HCEC 1CT (cell line): ENCODE data around the gene HS3ST1.

ENCODE experiments used
- DNase-seq: peaks from one replicate; pipeline ENCODE4 v3.0.0-alpha.2; 2017

The HS3ST1 gene

DNA sequence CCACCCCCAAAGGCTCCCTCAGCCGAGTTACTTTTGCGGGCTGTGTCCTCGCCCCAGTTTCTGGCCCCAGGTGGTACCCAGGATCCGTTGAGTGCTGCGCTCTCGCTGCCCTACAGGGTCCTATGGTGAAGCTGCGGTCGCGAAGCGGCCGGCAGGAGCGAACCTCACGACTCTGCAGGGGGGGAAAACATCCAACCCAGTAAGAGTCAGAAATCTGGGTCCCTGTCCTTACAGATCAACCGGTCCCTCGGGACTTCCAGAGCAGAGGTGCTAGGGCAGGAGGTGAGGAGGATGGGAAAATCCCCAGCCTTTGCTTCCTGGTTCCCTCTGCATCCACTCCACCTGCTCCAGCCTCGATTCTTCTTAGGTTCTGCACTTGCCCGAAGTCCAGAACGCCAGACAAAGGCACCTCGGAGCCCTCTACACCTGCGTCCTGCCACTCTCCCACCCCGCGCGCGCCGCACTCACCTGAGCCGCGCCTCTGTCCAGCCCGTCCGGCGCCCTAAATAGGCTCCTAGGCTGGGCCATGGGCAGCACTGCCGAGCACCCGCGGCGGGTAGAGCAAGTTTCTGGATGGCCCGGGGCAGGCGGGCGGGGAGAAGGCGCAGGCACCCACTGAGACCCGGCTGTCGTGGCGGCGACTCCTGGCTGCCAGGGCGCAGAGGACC lies at the start of gene HS3ST1:
Gene HS3ST1 (minus strand): TSS at position 664 of the 668 bp plus-strand sequence. CDS start 28,889 bp downstream, outside the sequence.
- DNase-seq: no peak

DNA sequence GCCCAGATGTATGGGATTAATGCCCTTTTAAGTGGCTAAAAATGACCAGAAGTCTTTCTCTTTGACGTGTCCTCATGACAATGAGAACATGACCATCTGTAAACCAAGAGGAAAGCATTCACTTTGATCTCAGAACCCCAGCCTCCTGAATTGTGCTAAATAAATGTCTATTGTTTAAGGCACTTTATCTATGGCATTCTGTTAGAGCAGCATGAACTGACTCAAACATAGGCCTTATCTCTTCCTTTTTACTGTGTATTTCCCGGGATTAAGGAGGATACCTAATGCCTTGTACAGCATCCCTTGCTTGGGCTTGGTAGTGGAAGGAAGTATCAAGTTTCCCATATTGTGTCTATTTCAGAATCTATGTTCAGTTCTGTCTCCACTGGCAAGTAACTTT lies 47.2 kb upstream of the HS3ST1 start:
- no peak for DNase-seq

DNA sequence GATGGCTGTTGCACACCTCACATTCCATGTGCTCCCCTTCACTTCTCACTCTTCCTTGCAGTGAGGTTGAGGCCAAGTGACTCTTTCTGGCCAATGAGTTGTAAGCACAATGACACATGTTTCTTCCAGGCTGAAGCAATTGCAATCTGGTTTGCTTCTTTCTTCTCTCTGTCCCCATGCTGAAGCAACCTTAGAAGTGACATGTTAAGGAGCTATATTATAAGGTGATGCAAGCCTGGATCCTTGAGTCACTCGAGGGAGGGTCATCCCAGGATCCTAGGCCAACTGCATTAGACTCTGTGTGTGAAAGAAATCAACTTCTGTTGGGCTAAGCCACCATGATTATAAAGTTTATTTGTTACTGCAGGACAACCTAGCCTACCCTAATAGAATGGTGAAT lies 45.5 kb upstream of the HS3ST1 start:
- DNase-seq: no peak

DNA sequence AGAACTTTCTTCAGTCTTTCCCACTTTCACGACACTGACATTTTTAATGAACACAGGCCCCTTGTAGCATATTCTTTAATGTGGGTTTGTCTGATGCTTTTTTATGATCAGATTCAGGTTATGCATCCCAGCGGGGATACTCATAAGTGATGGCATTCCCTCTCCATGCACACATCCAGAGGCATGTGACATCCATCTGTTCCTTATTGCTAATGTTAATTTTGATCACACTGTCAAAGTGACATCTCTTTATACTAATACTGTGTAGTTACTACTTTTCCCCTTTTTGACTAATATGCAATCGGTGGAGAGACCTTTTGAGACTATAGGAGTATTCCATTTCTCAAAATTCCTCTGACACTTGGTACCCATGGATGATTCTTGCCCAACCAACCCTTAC lies 43.8 kb upstream of the HS3ST1 start:
- no peak for DNase-seq

DNA sequence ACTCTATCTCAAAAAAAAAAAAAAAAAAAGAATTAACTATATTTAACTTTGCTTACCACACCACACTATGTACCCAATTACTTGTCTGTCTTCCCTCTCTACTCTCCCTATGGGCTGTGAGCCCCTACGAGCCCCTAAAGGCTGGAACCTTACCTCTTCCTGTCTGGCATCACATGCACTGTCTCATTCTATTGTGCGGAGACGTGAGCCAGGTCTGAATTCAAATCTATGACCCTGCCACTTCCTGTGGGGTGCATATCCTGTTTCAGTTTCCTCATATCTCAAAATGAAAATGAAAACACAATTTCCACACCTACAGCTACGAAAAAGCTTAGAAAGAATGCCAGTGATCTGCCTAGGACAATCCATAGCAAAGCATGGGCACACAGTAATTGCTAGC lies 42.9 kb upstream of the HS3ST1 start:
- DNase-seq: no peak

DNA sequence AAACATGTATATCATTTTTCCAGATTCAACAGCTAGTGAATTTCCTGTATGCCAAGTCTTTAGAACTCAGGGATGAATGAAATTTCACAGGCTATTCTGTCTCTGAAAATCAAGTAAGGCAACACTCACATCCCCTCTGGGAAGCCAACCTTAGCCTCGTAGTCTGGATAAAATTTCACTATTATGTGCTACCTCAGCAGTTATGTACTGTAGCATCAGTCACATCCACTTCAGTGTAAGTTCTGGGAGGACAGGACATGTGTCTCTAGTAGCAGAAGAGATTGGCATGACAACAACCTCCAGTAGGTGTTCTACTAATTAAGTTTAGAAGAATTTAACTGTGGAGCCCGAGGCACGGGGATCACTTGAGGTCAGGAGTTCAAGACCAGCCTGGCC lies 42.4 kb upstream of the HS3ST1 start:
- DNase-seq: no peak

DNA sequence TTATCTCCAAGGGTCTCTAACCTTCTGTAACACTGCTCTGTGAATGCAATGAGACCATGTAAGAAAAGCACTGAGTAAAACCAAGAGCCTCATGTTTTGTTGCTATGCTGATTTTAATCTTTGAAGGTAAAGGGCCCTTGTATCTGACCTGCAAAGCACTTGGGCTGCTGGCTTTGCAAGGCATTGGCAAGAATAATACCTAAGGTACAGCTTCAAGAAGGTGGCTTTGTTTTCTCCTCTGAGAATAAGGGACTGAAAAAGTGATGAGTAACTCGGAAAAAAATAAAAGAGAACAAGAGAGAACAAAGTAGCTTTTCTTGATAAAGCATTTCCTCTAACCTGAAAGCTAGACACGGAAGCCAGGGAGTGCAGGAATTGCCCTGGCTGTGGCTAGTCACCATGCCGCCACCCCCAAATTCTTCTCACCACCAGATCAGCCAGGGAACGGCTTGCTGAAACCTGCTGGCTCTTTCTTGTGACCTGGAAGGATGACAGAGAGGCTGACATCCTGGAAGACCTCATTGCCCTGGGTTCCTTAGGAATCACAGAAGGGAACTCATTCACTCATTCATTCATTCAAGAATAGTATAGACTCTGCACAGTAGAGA lies 41.8 kb upstream of the HS3ST1 start:
- DNase-seq: no peak

DNA sequence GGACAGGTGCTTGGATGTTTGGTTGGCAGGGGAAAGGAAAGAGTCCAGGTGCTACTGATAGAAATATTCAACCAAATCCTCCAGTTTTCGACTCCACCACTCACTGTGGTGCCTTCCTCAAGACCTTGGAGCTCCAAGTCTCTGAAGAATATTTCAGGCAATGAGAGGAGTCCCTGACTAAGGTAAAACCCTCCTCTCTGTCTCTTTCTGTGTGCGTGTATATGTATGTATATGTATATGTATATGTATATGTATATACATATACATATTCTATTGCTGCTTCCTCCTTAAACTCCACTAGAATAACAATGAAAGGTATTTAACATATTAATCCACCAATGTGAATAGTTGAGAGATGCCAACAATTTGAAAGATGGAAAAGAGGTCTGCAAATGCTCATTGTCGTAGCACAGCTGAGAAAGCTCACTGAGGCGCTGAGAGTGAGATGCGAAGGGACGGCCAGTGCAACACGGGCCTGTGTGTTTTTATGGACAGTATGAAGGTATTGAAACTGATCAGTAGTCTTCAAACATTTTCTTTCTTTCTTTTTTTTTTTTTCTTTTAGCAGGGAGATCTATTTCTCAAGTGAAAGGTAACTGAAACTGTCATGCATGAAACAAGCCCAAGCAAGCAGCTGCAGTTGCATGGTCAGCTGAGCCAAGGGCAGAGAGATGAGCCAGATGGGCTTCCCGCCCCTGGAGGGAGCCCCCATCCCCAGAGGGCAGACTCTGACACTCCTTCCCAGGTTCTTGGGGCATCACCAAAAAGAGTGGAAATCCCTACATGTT lies 41.1 kb upstream of the HS3ST1 start:
- no peak for DNase-seq

DNA sequence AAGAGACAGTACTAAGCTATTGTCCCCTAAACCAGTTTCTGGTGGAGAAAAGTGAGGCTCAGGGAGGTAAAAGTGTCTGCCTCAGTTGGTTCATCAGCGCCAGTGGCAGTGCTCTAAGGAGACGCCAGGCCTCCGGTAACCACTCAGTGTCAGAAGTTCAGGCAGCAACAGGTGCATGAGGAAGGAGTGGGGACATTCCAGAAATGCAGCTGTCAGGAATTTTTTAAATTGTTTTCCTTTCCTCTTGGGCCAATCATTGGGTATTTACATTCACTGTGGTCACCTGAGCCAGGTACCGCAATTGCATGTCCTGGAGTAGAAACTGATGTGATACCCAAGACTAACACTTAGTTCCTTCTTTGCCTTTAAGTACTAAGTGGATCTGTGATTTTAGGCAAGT lies 40.2 kb upstream of the HS3ST1 start:
- DNase-seq: no peak

DNA sequence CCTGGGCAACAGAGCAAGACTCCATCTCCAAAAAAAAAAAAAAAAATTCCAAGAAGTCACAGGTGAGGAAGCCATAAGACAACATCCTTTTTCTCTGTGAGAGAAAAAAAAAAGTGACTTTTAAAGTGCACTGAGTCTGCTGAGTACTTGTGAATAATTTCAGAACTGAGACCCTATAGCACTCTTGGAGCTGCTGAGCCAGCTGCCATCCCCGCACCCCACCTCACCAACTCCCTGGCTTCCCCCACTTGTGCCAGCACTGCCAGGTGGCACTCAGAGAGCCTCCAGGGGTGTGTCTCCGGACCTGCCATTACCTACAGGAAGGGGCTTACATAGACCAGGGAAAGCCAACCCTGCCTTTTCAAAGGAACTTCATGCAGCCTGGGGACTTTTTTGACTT lies 39.2 kb upstream of the HS3ST1 start:
- no peak for DNase-seq

DNA sequence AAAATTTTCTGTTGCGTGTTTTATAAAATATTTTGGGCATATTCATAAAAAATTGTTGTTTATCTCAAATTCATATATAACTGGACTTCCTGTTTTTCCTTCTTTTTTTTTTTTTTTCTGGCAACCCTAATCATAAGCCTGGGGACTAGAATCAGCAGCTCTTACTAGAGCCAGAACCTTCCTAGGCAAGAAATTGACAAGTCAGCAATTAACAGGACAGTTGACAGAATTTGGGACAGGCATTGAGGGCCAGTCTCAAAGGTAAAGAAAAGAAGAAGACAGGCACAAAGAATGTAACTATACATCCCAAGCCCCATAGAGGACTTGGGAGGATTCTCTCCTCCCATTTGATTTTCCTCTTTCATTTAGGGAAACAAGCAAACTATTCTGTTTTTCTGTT lies 35.0 kb upstream of the HS3ST1 start:
- DNase-seq: no peak

DNA sequence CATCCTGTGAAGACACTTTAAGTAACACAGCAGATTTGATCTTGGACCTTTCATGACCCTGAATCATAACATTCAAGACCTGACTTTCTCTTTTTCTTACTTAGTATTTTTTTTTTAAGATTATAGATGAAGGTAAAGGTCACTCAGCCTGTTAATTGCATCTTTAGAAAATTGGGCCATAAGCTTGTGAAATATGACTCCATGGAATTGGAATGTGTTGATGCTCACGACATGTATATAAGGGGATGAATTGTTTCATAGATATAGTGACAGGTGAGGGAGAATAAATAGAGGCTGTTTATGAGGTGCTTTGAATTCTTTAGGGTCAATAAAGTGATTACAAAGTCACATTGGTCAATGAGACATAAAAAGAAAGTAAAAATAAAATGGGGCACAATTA lies 27.7 kb upstream of the HS3ST1 start:
- DNase-seq: no peak

DNA sequence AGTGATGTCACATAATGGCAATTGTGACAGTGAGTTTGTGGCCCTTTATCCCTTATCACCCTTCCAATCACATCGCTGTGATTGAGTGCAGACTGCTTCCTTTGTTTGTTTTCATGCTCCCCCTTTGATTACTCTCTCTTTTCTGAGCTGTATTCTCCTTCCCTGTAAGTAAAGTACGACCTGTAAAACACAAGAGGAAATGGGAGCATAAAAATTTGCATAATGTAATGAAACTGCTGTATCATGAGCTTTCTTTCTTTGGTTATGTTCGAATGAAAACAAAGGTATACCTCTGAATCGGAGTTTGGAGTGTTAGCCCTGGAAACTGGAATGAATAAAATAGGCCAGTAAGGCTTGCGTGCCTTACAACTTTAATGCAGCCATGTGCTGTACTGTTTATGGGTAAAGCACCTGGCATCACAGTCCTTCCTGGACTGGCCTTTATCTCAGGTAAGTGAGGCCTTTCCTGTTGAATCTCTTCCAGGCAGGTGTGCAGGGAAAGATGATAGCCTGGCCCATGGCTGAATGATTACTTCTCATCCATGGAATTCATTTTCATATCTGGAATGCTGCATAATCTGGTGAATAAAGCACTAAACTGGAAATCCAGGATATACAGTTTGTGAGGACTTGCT lies 26.6 kb upstream of the HS3ST1 start:
- no peak for DNase-seq

DNA sequence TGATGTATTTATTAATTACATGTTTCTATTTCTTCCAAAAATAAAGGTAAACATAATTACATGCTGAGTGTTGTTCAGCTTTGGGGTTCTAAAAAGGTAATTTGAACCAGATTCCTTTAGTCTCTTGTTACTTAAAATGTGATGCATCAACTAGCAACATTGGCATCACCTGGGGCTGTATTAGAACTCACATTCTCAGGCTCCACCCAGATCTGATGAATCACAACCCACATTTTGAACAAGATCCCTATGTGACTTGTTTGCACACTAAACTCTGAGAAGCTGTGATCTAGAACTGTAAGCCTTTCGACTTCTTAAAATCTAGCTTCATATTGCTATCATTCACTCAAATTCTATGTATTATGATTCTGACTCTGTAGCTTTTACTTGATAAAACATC lies 23.0 kb upstream of the HS3ST1 start:
- no peak for DNase-seq

DNA sequence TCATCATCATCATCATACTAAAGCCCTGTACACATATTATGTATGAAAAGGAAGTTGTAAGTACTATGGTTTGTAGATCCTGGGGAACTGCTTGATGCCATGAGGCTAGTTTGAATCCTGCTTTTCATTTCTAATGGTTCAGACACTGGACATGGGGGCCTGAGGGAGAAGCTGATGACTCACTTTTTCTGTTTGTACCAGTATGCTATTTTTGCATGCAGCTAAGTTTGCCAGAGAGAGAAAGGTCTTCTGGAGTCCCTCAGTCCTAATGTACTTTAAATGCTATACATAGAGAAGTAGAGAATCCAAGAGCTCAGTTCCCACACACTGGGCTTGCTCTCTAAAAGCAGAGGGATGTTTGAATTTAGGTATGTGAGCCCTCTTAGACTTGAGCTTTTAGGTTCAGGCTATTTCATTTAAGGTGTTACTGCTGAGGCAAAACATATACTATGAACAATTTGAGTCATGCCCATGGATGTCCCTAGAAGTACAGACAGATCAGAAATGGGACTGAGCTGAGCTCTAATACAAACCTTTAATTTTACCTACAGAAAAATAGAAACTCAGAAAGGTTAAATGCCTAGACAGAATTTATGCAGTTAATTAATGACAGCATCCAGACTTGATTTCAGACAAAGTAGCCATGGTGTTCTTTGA lies 17.6 kb upstream of the HS3ST1 start:
- DNase-seq: no peak

DNA sequence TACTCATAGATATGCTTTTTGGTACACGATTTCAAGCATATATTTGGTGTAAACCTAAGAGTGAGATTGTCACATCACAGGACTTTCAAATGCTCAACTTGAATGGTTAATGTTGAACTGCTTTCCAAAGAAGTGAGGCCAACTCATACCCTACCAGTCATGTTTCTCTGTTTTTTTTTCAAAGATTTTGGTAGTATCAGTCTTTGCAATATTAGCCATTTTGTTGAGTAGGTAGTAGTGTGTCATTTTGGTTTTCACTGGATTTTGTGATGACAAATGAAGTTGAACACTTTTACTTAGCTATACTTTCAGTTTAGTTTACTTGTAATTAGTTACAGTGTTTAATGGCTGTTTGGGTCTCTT lies 12.5 kb upstream of the HS3ST1 start:
- DNase-seq: no peak

DNA sequence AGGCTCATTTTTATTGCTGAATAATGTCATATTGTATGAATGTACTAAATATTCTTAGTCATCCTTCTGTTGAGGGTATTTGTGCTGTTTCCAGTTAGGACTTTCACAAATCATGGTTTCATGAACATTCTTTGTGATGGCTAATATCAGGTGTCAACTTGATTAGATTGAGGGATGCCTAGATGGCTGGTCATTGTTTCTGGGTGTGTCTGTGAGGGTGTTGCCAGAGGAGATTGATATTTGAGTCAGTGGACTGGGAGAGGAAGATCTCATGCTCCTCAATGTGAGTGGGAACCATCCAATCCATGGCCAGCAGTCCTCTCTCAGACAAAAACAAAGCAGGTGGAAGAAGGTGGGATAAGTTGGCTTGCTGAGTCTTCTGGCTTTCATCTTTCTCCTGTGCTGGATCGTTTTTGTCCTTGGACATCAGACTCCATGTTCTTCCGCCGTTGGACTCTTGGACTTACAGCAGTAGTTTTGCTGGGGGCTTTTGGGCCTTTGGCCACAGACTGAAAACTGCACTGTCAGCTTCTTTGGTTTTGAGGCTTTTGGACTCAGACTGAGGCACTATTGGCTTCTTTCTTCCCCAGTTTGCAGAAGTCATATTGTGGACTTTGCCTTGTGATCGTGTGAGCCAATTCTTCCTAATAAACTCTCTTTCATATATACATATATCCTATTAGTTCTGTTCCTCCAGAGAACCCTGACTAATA lies 11.9 kb upstream of the HS3ST1 start:
- no peak for DNase-seq

DNA sequence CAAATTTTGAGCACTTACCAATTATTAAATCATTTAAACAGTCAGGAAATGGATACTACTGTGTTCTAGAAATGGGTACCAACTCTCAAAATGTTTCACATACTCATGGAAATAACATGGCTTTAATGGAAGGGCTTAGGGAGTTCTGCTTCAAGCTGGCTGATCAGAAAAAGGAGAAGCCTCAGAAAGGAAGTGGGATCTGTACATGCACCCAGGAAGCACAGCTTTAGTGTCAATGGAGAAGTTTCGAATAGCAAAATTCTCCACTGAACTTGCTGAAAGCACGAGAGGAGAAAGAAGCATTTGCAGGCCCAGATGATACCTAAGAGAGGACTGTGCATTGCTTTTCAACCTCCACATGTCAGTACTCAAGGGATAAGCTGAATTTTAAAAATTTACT lies 11.1 kb upstream of the HS3ST1 start:
- DNase-seq: no peak

DNA sequence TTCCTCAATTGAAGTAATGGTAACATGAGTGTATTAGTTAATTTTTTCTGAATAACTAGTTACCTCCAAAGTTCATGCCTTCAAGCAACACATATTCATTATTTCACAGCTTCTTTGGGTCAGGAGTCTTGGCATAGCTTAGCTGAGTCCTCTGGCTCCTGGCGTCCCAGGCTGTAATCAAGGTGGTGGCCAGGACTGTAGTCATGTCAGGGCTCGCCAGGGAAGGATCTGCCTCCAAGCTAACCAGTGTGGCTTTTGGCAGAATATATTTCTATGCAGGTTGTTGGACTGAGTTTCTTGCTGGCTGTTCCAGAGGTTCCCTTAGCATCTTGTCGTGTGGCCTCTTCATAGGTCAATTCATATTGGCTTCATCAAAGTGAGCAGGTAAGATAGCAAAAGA lies 10.0 kb upstream of the HS3ST1 start:
- no peak for DNase-seq

DNA sequence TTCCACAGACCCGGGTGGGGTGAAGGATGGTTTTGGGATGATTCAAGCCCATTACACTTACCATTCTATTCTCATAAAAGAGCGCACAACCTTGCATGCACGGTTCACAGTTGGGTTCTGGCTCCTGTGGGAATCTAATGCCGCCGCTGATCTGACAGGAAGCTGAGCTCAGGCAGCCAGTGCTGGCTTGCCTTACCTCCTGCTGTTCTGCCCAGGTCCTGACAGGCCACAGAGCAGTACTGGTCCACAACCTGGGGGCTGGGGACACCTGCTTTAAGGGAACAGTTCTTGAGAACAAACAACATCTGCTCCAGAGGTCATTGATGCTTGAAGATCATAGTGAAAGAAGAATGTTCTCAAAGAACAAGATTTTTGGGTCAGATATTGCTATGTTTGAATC lies 8.0 kb upstream of the HS3ST1 start:
- no peak for DNase-seq

DNA sequence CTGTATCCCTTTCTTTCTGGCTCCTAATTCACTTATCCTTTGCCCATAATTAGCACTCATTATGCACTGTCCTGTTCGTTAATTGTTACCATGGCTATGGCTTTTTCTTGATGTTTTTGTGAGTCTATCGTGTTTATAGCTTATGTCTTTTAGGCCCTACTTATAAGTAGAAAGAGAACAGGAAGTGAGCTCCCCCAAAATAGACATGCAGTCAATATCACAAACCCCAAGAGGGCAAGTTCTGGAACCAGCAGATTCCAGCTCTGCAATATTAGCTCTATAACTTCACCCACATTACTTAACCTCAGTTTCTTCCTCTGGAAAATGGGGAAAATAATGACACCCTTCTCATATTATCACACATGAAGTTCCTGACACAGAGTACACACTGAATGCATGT lies 7.4 kb upstream of the HS3ST1 start:
- DNase-seq: no peak

DNA sequence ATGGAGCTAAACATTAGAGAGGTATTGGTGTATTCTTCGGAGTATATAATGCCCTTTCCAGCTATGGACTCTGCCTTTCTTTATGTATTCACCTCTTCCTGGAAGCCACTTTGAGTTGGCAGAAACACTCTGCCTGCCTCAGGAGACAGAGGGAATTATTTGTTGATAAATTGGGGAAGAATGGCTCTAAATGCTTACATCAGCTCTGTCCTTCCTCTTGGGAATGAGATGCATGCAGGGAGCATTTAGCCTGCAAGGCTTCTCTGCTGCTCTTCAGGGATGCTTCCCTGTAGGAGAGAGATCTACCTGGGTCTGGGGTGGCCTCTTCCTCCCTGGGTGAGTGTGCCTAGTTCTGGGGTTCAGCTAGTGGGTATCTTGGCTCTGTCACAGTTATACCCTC lies 6.9 kb upstream of the HS3ST1 start:
- no peak for DNase-seq

DNA sequence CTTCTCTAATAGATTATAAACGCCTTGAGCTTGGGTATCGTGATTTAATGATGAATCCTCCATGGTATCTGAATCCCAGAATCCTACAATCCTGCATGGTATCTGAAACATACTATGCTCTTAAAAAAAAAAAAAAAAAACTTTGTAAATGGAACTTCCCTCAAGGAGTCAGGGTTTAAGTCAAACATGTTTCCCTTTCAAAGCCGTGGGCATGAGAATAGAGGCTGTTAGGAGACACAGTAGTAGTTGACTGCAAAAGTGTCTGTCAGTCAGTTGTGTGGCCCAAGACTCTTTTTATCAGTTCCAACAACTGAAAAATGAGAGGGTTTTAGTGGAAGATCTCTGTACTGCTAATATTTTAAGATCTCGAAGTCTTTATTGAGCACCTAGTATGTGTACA lies 2.4 kb upstream of the HS3ST1 start:
- DNase-seq: no peak
